LoVo (cell line): ENCODE measurements around the gene HERC2.

ENCODE experiments used
- DNase-seq: peaks from one replicate; pipeline ENCODE4 v3.0.0-alpha.2; 2016; ENCODE audit warnings: low spot score

The HERC2 gene

GRCh38 chr15:28111543-28111942 lies 210.4 kb downstream of the HERC2 start:
- DNase-seq = no peak

GRCh38 chr15:28110481-28110881 lies 211.5 kb downstream of the HERC2 start:
- DNase-seq = no peak

GRCh38 chr15:28109626-28110455 lies 212.1 kb downstream of the HERC2 start:
- DNase-seq = no peak

GRCh38 chr15:28107904-28108275 lies 214.1 kb downstream of the HERC2 start:
- no peak for DNase-seq

GRCh38 chr15:28107111-28107903 lies 214.7 kb downstream of the HERC2 start:
- no peak for DNase-seq

- no peak for DNase-seq
Measured at GRCh38 chr15:28106294-28107110, 215.5 kb downstream of the HERC2 start.

GRCh38 chr15:28105793-28106192 lies 216.2 kb downstream of the HERC2 start:
- DNase-seq = no peak

- DNase-seq = no peak
Measured at GRCh38 chr15:28105224-28105791, 216.7 kb downstream of the HERC2 start.

- no peak for DNase-seq
Measured at GRCh38 chr15:28104326-28104725, 217.7 kb downstream of the HERC2 start.

- no peak for DNase-seq
Measured at GRCh38 chr15:28103831-28104230, 218.1 kb downstream of the HERC2 start.

GRCh38 chr15:28101983-28102441 lies 220.0 kb downstream of the HERC2 start:
- DNase-seq = no peak

- no peak for DNase-seq
Measured at GRCh38 chr15:28101201-28101600, 220.8 kb downstream of the HERC2 start.

- DNase-seq = no peak
Measured at GRCh38 chr15:28100516-28101195, 221.3 kb downstream of the HERC2 start.

GRCh38 chr15:28099555-28100140 lies 222.3 kb downstream of the HERC2 start:
- DNase-seq = no peak

- no peak for DNase-seq
Measured at GRCh38 chr15:28098766-28099554, 223.0 kb downstream of the HERC2 start, which contains the start of gene OCA2. Gene OCA2, minus strand, starts transcription at chr15:28099315. Its CDS starts 17,441 bp downstream, at chr15:28081874.

- DNase-seq = no peak
Measured at GRCh38 chr15:28098360-28098765, 223.6 kb downstream of the HERC2 start.

- no peak for DNase-seq
Measured at GRCh38 chr15:28097656-28098359, 224.2 kb downstream of the HERC2 start.

- DNase-seq = no peak
Measured at GRCh38 chr15:28096670-28097431, 225.1 kb downstream of the HERC2 start.

- no peak for DNase-seq
Measured at GRCh38 chr15:28096411-28096669, 225.6 kb downstream of the HERC2 start.
